A549 treated with ZK216348 at 1 μM for 4 hours (cell line): ENCODE measurements around the gene ARL11. TPM values are rescaled to one million over a fixed set of nuclear protein-coding genes. Genes with fewer than 3 reads are reported as not detected.

Experiments
- total RNA-seq: library from RNA; stranded (reverse); fragments of 200-300 nt; extraction: Qiagen RNA extraction; gene quantifications from 5 replicates; pipeline ENCODE4 v1.2.3, GENCODE V29; 2022; ENCODE audit warnings: low read depth

ARL11 gene
- not detected in 5 replicates for total RNA-seq

DNA sequence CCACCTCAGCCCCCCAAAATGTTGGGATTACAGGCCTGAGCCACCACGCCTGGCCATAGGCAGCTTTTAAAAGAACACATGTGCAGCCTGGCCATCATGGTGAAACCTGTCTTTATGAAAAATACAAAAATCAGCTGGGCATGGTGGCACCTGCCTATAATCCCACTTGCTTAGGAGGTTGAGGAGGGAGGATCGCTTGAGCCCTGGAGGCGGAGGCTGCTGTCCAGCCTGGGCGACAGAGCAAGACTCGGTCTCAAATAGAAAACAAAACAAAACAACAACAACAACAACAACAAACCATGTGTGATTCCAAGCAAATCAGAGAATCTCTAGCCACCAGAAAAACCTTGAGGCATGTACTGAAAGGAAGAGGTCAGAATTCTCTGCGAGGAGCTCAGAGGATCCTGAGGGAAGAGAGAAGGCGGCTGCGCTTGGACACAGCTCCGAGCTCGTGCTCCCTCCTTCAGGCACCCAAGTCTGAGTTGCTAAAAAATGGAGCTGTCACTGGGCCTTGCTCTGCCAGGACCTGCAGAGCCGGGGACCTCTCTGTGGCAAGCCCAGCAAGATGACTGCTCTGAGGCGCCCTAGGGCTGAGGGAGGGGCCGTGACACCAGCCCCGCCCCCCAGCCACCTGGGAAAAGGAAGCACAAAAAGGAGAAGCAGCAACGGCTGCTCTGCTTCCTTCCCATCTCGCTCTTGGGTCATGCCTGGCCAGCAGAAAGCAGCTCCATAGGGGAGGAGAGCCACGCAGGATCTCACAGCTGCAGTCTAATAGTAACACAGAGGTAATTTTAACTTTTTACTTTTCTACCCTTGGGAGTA lies at the start of gene ARL11:
Gene ARL11, plus strand, starts transcription at position 677 of the 822 bp plus-strand sequence. CDS start 1,941 bp downstream, outside the sequence.

GRCh38 chr13:49585220-49586157 lies 42.8 kb upstream of the ARL11 start, which contains the start of gene RCBTB1:
TSS of gene RCBTB1 (minus strand) at chr13:49585558. CDS start at chr13:49567279, 18,279 bp downstream.

Other genes starting within 250 kb of the ARL11 start
- gene CAB39L, start 184.4 kb upstream of the ARL11 start, total RNA-seq: 1.7 to 2.8 TPM (median 2.1 TPM) in 5 replicates
- 1.2 to 2.4 TPM (median 1.9 TPM) in 5 replicates for gene SETDB2, start 184.2 kb upstream of the ARL11 start, total RNA-seq
- 5.5 to 8.0 TPM (median 7.6 TPM) in 5 replicates for gene PHF11, start 132.6 kb upstream of the ARL11 start, total RNA-seq
- gene RCBTB1, start 42.9 kb upstream of the ARL11 start, total RNA-seq: 5.7 to 9.8 TPM (median 9.2 TPM) in 5 replicates
- gene EBPL, start 63.0 kb downstream of the ARL11 start, total RNA-seq: 57.2 to 73.8 TPM (median 70.9 TPM) in 5 replicates
- 19.7 to 33.3 TPM (median 28.2 TPM) in 5 replicates for gene KPNA3, start 164.2 kb downstream of the ARL11 start, total RNA-seq